Breast epithelium (tissue), 3 donors: ENCODE results near the gene BCAS1.

Experiments used
- POLR2A ChIP-seq: fragments of 450-650 bp; IDR thresholded peaks from one replicate; pipeline ENCODE4 v1.6.1; 2016; ENCODE audit warnings: antibody characterized with exemption, mild to moderate bottlenecking, moderate library complexity
- POLR2AphosphoS5 ChIP-seq, 3 donors: sonication (generic); formaldehyde crosslinking; IDR thresholded peaks; one replicate each; pipeline ENCODE4 v1.6.1; 2017; ENCODE audit warnings: antibody characterized with exemption in 3 of 3
- TF ChIP-seq, protein P1 (sequence below), 3 donors: fragments of 450-650 bp; IDR thresholded peaks; one replicate each; pipeline ENCODE4 v1.5.1; 2016 to 2017; ENCODE audit warnings: antibody characterized with exemption in 3 of 3, mild to moderate bottlenecking in 3 of 3, moderate library complexity in 3 of 3

DNA sequence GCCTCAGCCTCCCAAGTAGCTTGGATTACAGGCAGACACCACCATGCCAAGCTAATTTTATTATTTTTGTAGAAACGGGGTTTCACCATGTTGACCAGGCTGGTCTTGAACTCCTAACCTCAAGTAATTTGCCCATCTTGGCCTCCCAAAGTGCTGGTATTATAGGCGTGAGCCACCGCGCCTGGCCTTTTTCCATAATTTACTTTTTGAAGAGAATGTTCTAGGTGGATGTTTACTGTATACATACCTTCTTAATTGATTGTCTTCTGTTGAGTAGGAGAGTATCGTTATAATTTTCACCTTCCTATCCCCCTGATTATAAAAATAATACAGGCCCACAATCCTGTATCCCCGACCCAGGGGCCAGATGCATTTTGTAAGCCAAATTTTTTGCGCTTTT lies 174.4 kb downstream of the BCAS1 start:
- TF ChIP-seq, protein P1, sequence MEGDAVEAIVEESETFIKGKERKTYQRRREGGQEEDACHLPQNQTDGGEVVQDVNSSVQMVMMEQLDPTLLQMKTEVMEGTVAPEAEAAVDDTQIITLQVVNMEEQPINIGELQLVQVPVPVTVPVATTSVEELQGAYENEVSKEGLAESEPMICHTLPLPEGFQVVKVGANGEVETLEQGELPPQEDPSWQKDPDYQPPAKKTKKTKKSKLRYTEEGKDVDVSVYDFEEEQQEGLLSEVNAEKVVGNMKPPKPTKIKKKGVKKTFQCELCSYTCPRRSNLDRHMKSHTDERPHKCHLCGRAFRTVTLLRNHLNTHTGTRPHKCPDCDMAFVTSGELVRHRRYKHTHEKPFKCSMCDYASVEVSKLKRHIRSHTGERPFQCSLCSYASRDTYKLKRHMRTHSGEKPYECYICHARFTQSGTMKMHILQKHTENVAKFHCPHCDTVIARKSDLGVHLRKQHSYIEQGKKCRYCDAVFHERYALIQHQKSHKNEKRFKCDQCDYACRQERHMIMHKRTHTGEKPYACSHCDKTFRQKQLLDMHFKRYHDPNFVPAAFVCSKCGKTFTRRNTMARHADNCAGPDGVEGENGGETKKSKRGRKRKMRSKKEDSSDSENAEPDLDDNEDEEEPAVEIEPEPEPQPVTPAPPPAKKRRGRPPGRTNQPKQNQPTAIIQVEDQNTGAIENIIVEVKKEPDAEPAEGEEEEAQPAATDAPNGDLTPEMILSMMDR (IDR thresholded peaks at IDR 0.05), result no peak
- TF ChIP-seq POLR2A (no peak), POLR2AphosphoS5 (IDR thresholded peaks at IDR 0.05) (no peak)
